ENCODE data around the gene TMEM135.
"Not testable (repeated sequence)": the region's sequence is repeated elsewhere in the genome, so short reads cannot be mapped to it uniquely, and the experiment has no call there.

TMEM135 gene

GRCh38 chr11:87020764-87021365, 16.9 kb upstream of the TMEM135 start:
- Histone ChIP-seq H3K9me3 (ENCODE audit: control insufficient read depth, insufficient read depth, low read length) (peaks cover 5% of the 10 kb centered on the region), H3K4me1 (ENCODE audit: control insufficient read depth, insufficient read depth, low read length) (no peaks in the 10 kb centered on the region), H3K27me3 (ENCODE audit: control insufficient read depth, insufficient read depth, low read length) (no peaks in the 10 kb centered on the region), H3K9ac (ENCODE audit: low read depth, low read length) (no peak overlapping the region), H3K4me3 (ENCODE audit: low read depth, low read length) (no peak overlapping the region), H3K27ac (ENCODE audit: low read depth, low read length) (no peak overlapping the region), H3K36me3 (ENCODE audit: control insufficient read depth, insufficient read depth, low read length) (no peaks in the 10 kb centered on the region)

- H3K9me3 ChIP-seq (ENCODE audit: control insufficient read depth, insufficient read depth, low read length) = peaks cover 5% of the 10 kb centered on the region
These were observed 15.5 kb upstream of the TMEM135 start for GRCh38 chr11:87022254-87022653.

GRCh38 chr11:87022738-87023137, 15.0 kb upstream of the TMEM135 start:
- no peaks in the 10 kb centered on the region for H3K36me3 ChIP-seq (ENCODE audit: control insufficient read depth, insufficient read depth, low read length)

More at GRCh38 chr11:87022254-87022653, 15.5 kb upstream of the TMEM135 start:
- H3K36me3 ChIP-seq (ENCODE audit: control insufficient read depth, insufficient read depth, low read length) = no peaks in the 10 kb centered on the region
- no peaks in the 10 kb centered on the region for H3K4me1 ChIP-seq (ENCODE audit: control insufficient read depth, insufficient read depth, low read length)
- no peak overlapping the region for H3K9ac ChIP-seq (ENCODE audit: low read depth, low read length)
- no peaks in the 10 kb centered on the region for H3K27me3 ChIP-seq (ENCODE audit: control insufficient read depth, insufficient read depth, low read length)
- no peak overlapping the region for H3K4me3 ChIP-seq (ENCODE audit: low read depth, low read length)
- H3K27ac ChIP-seq (ENCODE audit: low read depth, low read length) = no peak overlapping the region

GRCh38 chr11:87026415-87026814, 11.3 kb upstream of the TMEM135 start:
- H3K27ac ChIP-seq (ENCODE audit: low read depth, low read length); H3K9ac ChIP-seq (ENCODE audit: low read depth, low read length); H3K4me1 ChIP-seq (ENCODE audit: control insufficient read depth, insufficient read depth, low read length); H3K36me3 ChIP-seq (ENCODE audit: control insufficient read depth, insufficient read depth, low read length); H3K4me3 ChIP-seq (ENCODE audit: low read depth, low read length); H3K9me3 ChIP-seq (ENCODE audit: control insufficient read depth, insufficient read depth, low read length); H3K27me3 ChIP-seq (ENCODE audit: control insufficient read depth, insufficient read depth, low read length): not testable (repeated sequence)

More at GRCh38 chr11:87022738-87023137, 15.0 kb upstream of the TMEM135 start:
- Histone ChIP-seq H3K9me3 (ENCODE audit: control insufficient read depth, insufficient read depth, low read length) (peaks cover 5% of the 10 kb centered on the region), H3K27me3 (ENCODE audit: control insufficient read depth, insufficient read depth, low read length) (no peaks in the 10 kb centered on the region), H3K9ac (ENCODE audit: low read depth, low read length) (no peak overlapping the region), H3K4me3 (ENCODE audit: low read depth, low read length) (no peak overlapping the region), H3K27ac (ENCODE audit: low read depth, low read length) (no peak overlapping the region), H3K4me1 (ENCODE audit: control insufficient read depth, insufficient read depth, low read length) (no peaks in the 10 kb centered on the region)

GRCh38 chr11:87030458-87031054, 7.2 kb upstream of the TMEM135 start:
- Histone ChIP-seq H3K4me3 (ENCODE audit: low read depth, low read length) (no peak overlapping the region), H3K9me3 (ENCODE audit: control insufficient read depth, insufficient read depth, low read length) (no peaks in the 10 kb centered on the region), H3K27ac (ENCODE audit: low read depth, low read length) (no peak overlapping the region), H3K4me1 (ENCODE audit: control insufficient read depth, insufficient read depth, low read length) (no peaks in the 10 kb centered on the region), H3K36me3 (ENCODE audit: control insufficient read depth, insufficient read depth, low read length) (no peaks in the 10 kb centered on the region), H3K27me3 (ENCODE audit: control insufficient read depth, insufficient read depth, low read length) (no peaks in the 10 kb centered on the region), H3K9ac (ENCODE audit: low read depth, low read length) (no peak overlapping the region)

- H3K36me3 ChIP-seq (ENCODE audit: control insufficient read depth, insufficient read depth, low read length) = no peaks in the 10 kb centered on the region
- H3K4me3 ChIP-seq (ENCODE audit: low read depth, low read length) = no peak overlapping the region
- no peaks in the 10 kb centered on the region for H3K9me3 ChIP-seq (ENCODE audit: control insufficient read depth, insufficient read depth, low read length)
- no peak overlapping the region for H3K9ac ChIP-seq (ENCODE audit: low read depth, low read length)
- no peak overlapping the region for H3K27ac ChIP-seq (ENCODE audit: low read depth, low read length)
- peaks cover 7% of the 10 kb centered on the region for H3K4me1 ChIP-seq (ENCODE audit: control insufficient read depth, insufficient read depth, low read length)
- no peaks in the 10 kb centered on the region for H3K27me3 ChIP-seq (ENCODE audit: control insufficient read depth, insufficient read depth, low read length)
These were observed 6.1 kb upstream of the TMEM135 start for GRCh38 chr11:87031433-87032170.

- H3K9ac ChIP-seq (ENCODE audit: low read depth, low read length) = no peak overlapping the region
- no peaks in the 10 kb centered on the region for H3K27me3 ChIP-seq (ENCODE audit: control insufficient read depth, insufficient read depth, low read length)
- peaks cover 15% of the 10 kb centered on the region for H3K4me1 ChIP-seq (ENCODE audit: control insufficient read depth, insufficient read depth, low read length)
- H3K9me3 ChIP-seq (ENCODE audit: control insufficient read depth, insufficient read depth, low read length) = no peaks in the 10 kb centered on the region
- H3K36me3 ChIP-seq (ENCODE audit: control insufficient read depth, insufficient read depth, low read length) = no peaks in the 10 kb centered on the region
- H3K27ac ChIP-seq (ENCODE audit: low read depth, low read length) = no peak overlapping the region
- H3K4me3 ChIP-seq (ENCODE audit: low read depth, low read length) = no peak overlapping the region
These were observed 4.2 kb upstream of the TMEM135 start for GRCh38 chr11:87033561-87033960.

GRCh38 chr11:87035976-87036583, 1.7 kb upstream of the TMEM135 start:
- H3K9me3 ChIP-seq (ENCODE audit: control insufficient read depth, insufficient read depth, low read length) = no peaks in the 10 kb centered on the region
- H3K4me3 ChIP-seq (ENCODE audit: low read depth, low read length) = no peak overlapping the region
- peaks cover 30% of the 10 kb centered on the region for H3K4me1 ChIP-seq (ENCODE audit: control insufficient read depth, insufficient read depth, low read length)
- H3K9ac ChIP-seq (ENCODE audit: low read depth, low read length) = no peak overlapping the region
- H3K27ac ChIP-seq (ENCODE audit: low read depth, low read length) = no peak overlapping the region
- no peaks in the 10 kb centered on the region for H3K27me3 ChIP-seq (ENCODE audit: control insufficient read depth, insufficient read depth, low read length)
- no peaks in the 10 kb centered on the region; the same call in 1 of the 2 replicates for H3K36me3 ChIP-seq (ENCODE audit: control insufficient read depth, insufficient read depth, low read length)

GRCh38 chr11:87036756-87037449, 831 bp upstream of the TMEM135 start:
- H3K27ac ChIP-seq (ENCODE audit: low read depth, low read length) = peak overlapping the region; percentile 91
- H3K36me3 ChIP-seq (ENCODE audit: control insufficient read depth, insufficient read depth, low read length) = no peaks in the 10 kb centered on the region; the same call in 1 of the 2 replicates
- H3K4me3 ChIP-seq (ENCODE audit: low read depth, low read length) = peak overlapping the region; percentile 88

GRCh38 chr11:87038235-87038977, 672 bp downstream of the TMEM135 start:
- Histone ChIP-seq H3K4me3 (ENCODE audit: low read depth, low read length) (peak overlapping the region; percentile 88), H3K9ac (ENCODE audit: low read depth, low read length) (peak overlapping the region; percentile 60), H3K27ac (ENCODE audit: low read depth, low read length) (peak overlapping the region; percentile 91), H3K27me3 (ENCODE audit: control insufficient read depth, insufficient read depth, low read length) (no peaks in the 10 kb centered on the region), H3K9me3 (ENCODE audit: control insufficient read depth, insufficient read depth, low read length) (no peaks in the 10 kb centered on the region), H3K4me1 (ENCODE audit: control insufficient read depth, insufficient read depth, low read length) (peaks cover 33% of the 10 kb centered on the region), H3K36me3 (ENCODE audit: control insufficient read depth, insufficient read depth, low read length) (no peaks in the 10 kb centered on the region; the same call in 1 of the 2 replicates)

More at GRCh38 chr11:87036756-87037449, 831 bp upstream of the TMEM135 start:
- Histone ChIP-seq H3K9ac (ENCODE audit: low read depth, low read length) (peak overlapping the region; percentile 68), H3K4me1 (ENCODE audit: control insufficient read depth, insufficient read depth, low read length) (peaks cover 33% of the 10 kb centered on the region), H3K27me3 (ENCODE audit: control insufficient read depth, insufficient read depth, low read length) (no peaks in the 10 kb centered on the region), H3K9me3 (ENCODE audit: control insufficient read depth, insufficient read depth, low read length) (no peaks in the 10 kb centered on the region)
